Keratinocyte (primary cell): ENCODE measurements around the gene UBQLN3.

Experiments
- CTCF ChIP-seq, 3 experiments: IDR thresholded peaks in 1 of 3; conservative IDR thresholded peaks in 1 of 3; optimal IDR thresholded peaks in 1 of 3; 2 replicates in 2 of 3; 3 replicates in 1 of 3; pipeline versions ENCODE3 to v1.5.1; 2011; ENCODE audit warnings: low read length in 3 of 3, mild to moderate bottlenecking in 3 of 3, moderate library complexity in 2 of 3, control low read depth in 1 of 3, inconsistent platforms in 1 of 3; ENCODE audit not compliant: insufficient read depth in 2 of 3; ENCODE audit errors: extremely low read depth in 1 of 3
- EZH2 ChIP-seq: IDR thresholded peaks from one replicate; pipeline ENCODE4 v1.6.1; 2012; ENCODE audit warnings: inconsistent platforms, mild to moderate bottlenecking, low read length, moderate library complexity

GRCh38 chr11:5527716-5528115, 18.0 kb upstream of the UBQLN3 start:
- TF ChIP-seq CTCF (optimal IDR thresholded peaks at IDR 0.05 in 1 of 3, IDR thresholded peaks at IDR 0.05 in 1 of 3, conservative IDR thresholded peaks at IDR 0.05 in 1 of 3; ENCODE audit: extremely low read depth in 1 of 3, insufficient read depth in 2 of 3, low read length in 3 of 3) (no peak), EZH2 (no peak)
